ENCODE data around the gene COG2. TPM values are rescaled to one million over a fixed set of nuclear protein-coding genes. Genes with fewer than 3 reads are reported as not detected.
A peak's percentile ranks its signal among the peaks of the same experiment; 100 is the strongest.

COG2 gene
- total and polyA plus RNA-seq, 2 of the 13 experiments (the other 11 are each of a cell fraction or from before 2014, with no cell fraction given) = 16.8 to 36.3 TPM

DNA sequence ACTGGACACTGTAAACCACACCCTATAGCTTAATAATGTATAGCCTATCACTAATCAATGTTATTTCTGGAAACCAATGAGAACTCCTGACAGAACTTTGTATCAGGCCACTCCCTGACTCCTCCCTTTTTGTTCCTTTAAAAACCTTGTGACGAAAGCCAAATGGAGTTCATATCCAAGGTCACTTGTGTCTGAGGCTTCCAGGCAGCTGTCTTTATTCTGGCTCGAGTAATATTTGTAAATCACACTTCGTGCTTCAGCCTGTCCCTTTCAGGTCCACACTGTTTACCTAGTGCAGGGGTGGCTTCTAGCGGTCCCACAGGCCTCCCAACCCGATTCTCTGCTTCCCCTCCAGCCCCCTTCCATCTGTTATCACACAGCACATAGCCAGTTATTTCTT is 88.7 kb downstream of the COG2 start (continued):
- no peak for TF ChIP-seq HHEX (CRISPR knock-in tag; IDR thresholded peaks at IDR 0.05)
- no peak for TF ChIP-seq ZNF430 (CRISPR knock-in tag; IDR thresholded peaks at IDR 0.05)
- TF ChIP-seq, protein P1, sequence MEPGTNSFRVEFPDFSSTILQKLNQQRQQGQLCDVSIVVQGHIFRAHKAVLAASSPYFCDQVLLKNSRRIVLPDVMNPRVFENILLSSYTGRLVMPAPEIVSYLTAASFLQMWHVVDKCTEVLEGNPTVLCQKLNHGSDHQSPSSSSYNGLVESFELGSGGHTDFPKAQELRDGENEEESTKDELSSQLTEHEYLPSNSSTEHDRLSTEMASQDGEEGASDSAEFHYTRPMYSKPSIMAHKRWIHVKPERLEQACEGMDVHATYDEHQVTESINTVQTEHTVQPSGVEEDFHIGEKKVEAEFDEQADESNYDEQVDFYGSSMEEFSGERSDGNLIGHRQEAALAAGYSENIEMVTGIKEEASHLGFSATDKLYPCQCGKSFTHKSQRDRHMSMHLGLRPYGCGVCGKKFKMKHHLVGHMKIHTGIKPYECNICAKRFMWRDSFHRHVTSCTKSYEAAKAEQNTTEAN (CRISPR knock-in tag; conservative IDR thresholded peaks at IDR 0.05) = no peak
- TF ChIP-seq CEBPB (IDR thresholded peaks at IDR 0.05; ENCODE audit: borderline replicate concordance, low read depth, low read length) = no peak
- TF ChIP-seq SRSF1 (optimal IDR thresholded peaks at IDR 0.05; ENCODE audit: low read depth, low read length) = no peak
- TF ChIP-seq KAT8 (CRISPR knock-in tag; IDR thresholded peaks at IDR 0.05) = no peak
- TF ChIP-seq, protein P2, sequence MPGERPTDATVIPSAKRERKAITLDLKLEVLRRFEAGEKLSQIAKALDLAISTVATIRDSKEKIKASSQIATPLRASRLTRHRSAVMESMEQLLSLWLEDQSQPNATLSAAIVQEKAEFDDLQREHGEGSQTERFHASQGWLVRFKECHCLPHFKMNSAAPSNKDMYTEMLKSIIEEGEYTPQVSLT (CRISPR knock-in tag; IDR thresholded peaks at IDR 0.05; ENCODE audit: borderline replicate concordance, low read depth) = no peak
- TF ChIP-seq HNF4A (CRISPR knock-in tag; IDR thresholded peaks at IDR 0.05) = peak; percentile 54
- TF ChIP-seq HIVEP1 (CRISPR knock-in tag; IDR thresholded peaks at IDR 0.05) = no peak
- TF ChIP-seq, protein P3, sequence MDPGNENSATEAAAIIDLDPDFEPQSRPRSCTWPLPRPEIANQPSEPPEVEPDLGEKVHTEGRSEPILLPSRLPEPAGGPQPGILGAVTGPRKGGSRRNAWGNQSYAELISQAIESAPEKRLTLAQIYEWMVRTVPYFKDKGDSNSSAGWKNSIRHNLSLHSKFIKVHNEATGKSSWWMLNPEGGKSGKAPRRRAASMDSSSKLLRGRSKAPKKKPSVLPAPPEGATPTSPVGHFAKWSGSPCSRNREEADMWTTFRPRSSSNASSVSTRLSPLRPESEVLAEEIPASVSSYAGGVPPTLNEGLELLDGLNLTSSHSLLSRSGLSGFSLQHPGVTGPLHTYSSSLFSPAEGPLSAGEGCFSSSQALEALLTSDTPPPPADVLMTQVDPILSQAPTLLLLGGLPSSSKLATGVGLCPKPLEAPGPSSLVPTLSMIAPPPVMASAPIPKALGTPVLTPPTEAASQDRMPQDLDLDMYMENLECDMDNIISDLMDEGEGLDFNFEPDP (CRISPR knock-in tag; conservative IDR thresholded peaks at IDR 0.05) = no peak
- TF ChIP-seq ZNF605 (CRISPR knock-in tag; IDR thresholded peaks at IDR 0.05) = no peak
- TF ChIP-seq, protein P4, sequence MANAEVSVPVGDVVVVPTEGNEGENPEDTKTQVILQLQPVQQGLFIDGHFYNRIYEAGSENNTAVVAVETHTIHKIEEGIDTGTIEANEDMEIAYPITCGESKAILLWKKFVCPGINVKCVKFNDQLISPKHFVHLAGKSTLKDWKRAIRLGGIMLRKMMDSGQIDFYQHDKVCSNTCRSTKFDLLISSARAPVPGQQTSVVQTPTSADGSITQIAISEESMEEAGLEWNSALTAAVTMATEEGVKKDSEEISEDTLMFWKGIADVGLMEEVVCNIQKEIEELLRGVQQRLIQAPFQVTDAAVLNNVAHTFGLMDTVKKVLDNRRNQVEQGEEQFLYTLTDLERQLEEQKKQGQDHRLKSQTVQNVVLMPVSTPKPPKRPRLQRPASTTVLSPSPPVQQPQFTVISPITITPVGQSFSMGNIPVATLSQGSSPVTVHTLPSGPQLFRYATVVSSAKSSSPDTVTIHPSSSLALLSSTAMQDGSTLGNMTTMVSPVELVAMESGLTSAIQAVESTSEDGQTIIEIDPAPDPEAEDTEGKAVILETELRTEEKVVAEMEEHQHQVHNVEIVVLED (CRISPR knock-in tag; IDR thresholded peaks at IDR 0.05; ENCODE audit: borderline replicate concordance) = no peak
- no peak for TF ChIP-seq ZBED4 (CRISPR knock-in tag; IDR thresholded peaks at IDR 0.05; ENCODE audit: borderline replicate concordance)
- TF ChIP-seq RELA (CRISPR knock-in tag; IDR thresholded peaks at IDR 0.05) = no peak
- no peak for TF ChIP-seq ZNF644 (CRISPR knock-in tag; IDR thresholded peaks at IDR 0.05; ENCODE audit: low read depth)
- TF ChIP-seq ZIK1 (CRISPR knock-in tag; IDR thresholded peaks at IDR 0.05; ENCODE audit: borderline replicate concordance, low read depth) = no peak
- no peak for TF ChIP-seq ZNF136 (CRISPR knock-in tag; IDR thresholded peaks at IDR 0.05; ENCODE audit: low read depth)
- TF ChIP-seq RFX3 (CRISPR knock-in tag; IDR thresholded peaks at IDR 0.05) = no peak
- TF ChIP-seq XRCC5 (optimal IDR thresholded peaks at IDR 0.05; ENCODE audit: low read length) = no peak
- TF ChIP-seq ZNF10 (CRISPR knock-in tag; IDR thresholded peaks at IDR 0.05; ENCODE audit: borderline replicate concordance, low read depth) = no peak
- TF ChIP-seq MTA1 (CRISPR knock-in tag; IDR thresholded peaks at IDR 0.05; ENCODE audit: borderline replicate concordance) = no peak
- TF ChIP-seq HOXA3 (CRISPR knock-in tag; IDR thresholded peaks at IDR 0.05) = peak; percentile 38; the same call in 1 of the 2 replicates
- TF ChIP-seq MAFK (conservative IDR thresholded peaks at IDR 0.05 in 1 of 2, IDR thresholded peaks at IDR 0.05 in 1 of 2; ENCODE audit: low read length in 2 of 2) = no peak
